Ovary (tissue), 9 donors: Measurements from ENCODE around the gene KIF26A. TPM values are rescaled to one million over a fixed set of nuclear protein-coding genes. Genes with fewer than 3 reads are reported as not detected.

Experiments used
- DNase-seq, 5 donors: peaks; one replicate each; pipeline ENCODE4 v3.0.0-alpha.2; 2019 to 2020
- H3K27ac ChIP-seq, 2 donors: fragments of 200-600 bp; one replicate each; pipeline versions ENCODE4 v1.5.1 to v1.8.0; 2019 to 2022
- H3K27me3 ChIP-seq: fragments of 200-600 bp; one replicate; pipeline ENCODE4 v1.8.0; 2022
- H3K36me3 ChIP-seq: fragments of 200-600 bp; sonication (generic); one replicate; pipeline ENCODE4 v1.5.1; 2019
- H3K4me1 ChIP-seq: one replicate; pipeline ENCODE4 v1.8.1; 2013; ENCODE audit warnings: mild to moderate bottlenecking, moderate library complexity; ENCODE audit not compliant: insufficient read depth
- H3K4me3 ChIP-seq: fragments of 200-600 bp; sonication (generic); one replicate; pipeline ENCODE4 v1.5.1; 2017
- H3K9me3 ChIP-seq, 2 donors: fragments of 200-600 bp in 1 of 2; sonication (generic) in 1 of 2; one replicate each; pipeline versions ENCODE4 v1.5.1 to v1.8.1; 2013 to 2019; ENCODE audit warnings: mild to moderate bottlenecking in 1 of 2, moderate library complexity in 1 of 2
- CTCF ChIP-seq, 3 donors: fragments of 450-650 bp in 2 of 3; fragments of 200-600 bp in 1 of 3; IDR thresholded peaks; one replicate each; pipeline versions ENCODE4 v1.5.1 to v1.8.0; 2016 to 2022; ENCODE audit warnings: antibody characterized with exemption in 3 of 3, mild to moderate bottlenecking in 1 of 3
- EP300 ChIP-seq: sonication (generic); formaldehyde crosslinking; IDR thresholded peaks from one replicate; pipeline ENCODE4 v1.6.1; 2017; ENCODE audit warnings: antibody characterized with exemption
- POLR2A ChIP-seq: fragments of 450-650 bp; IDR thresholded peaks from one replicate; pipeline ENCODE4 v1.6.1; 2017; ENCODE audit warnings: antibody characterized with exemption, mild to moderate bottlenecking, moderate library complexity
- WGBS, 3 donors: extraction: QIAGEN DNeasy Blood & Tissue Kit in 1 of 3; methylation state at CpG; one replicate each; pipeline versions ENCODE4 v1.1.5 to v1.1.7; 2013 to 2017; 5-methylcytosine and 5-hydroxymethylcytosine counted together
- intact Hi-C, 4 donors: fragments of 100-400 bp; cut with DNase I; formaldehyde crosslinking; loops; one replicate each; pipeline versions ENCODE4 v1.11.0 to v1.15.1; 2022 to 2023
- polyA plus RNA-seq, 2 donors: library from polyadenylated mRNA; stranded (reverse); fragments of 200-250 nt in 1 of 2; fragments of 350-450 nt in 1 of 2; fragmentation: Illumina TruSeq in 1 of 2; extraction: RNeasy Lipid Tissue Mini Kit (QIAGEN cat#74804) in 1 of 2; gene quantifications; one replicate each; pipeline ENCODE4 v1.2.3, GENCODE V29; 2013 to 2014
- total RNA-seq, 7 donors: library from RNA; depleted of rRNA in 2 of 7; stranded (reverse); fragments of >200 nt in 2 of 7; fragmentation: NEBNext Ultra II Directional in 3 of 7; extraction: Animal tissue kit (Norgen Biotek cat#: 25700) in 3 of 7; gene quantifications; one replicate each; pipeline versions ENCODE4 v1.1.0 to v1.2.4, GENCODE V29; 2016 to 2023
- donor health status: DM: no; HTN: no; CAD: no; lungs with moderate emphysema.
- donor health status: DM: no; HTN: no; CAD: no.
- donor health status: Bipolar disorder and iron deficiency.
- donor health status: DM: yes; HTN: yes; CAD: no.
- donor health status: DM: no; HTN: no; CAD: no.
- donor health status: DM: yes; HTN: yes; CAD: no.

The KIF26A gene
- total and polyA plus RNA-seq, 9 donors, result 0.32 to 16.8 (median 5.8) TPM

- 81 to 86% (median 86%) methylated on average over 25 to 27 of the region's 27 CpGs for WGBS, 3 donors
- Histone ChIP-seq H3K27ac (no peak overlapping the region), H3K27me3 (no peaks in the 10 kb centered on the region), H3K4me1 (no peaks in the 10 kb centered on the region), H3K36me3 (no peaks in the 10 kb centered on the region), H3K4me3 (no peak overlapping the region), H3K9me3 (no peaks in the 10 kb centered on the region)
- TF ChIP-seq CTCF (IDR thresholded peaks at IDR 0.05) (no peak), EP300 (no peak), POLR2A (no peak)
- no peak for DNase-seq
- intact Hi-C loops, result no loop called here
Measured at GRCh38 chr14:104181761-104182530, 43.6 kb downstream of the KIF26A start.

GRCh38 chr14:104182857-104183425, 44.6 kb downstream of the KIF26A start:
- H3K36me3 ChIP-seq, result no peaks in the 10 kb centered on the region
- no peak overlapping the region for H3K4me3 ChIP-seq
- no peaks in the 10 kb centered on the region for H3K27me3 ChIP-seq
- no peaks in the 10 kb centered on the region for H3K4me1 ChIP-seq
- no peaks in the 10 kb centered on the region for H3K9me3 ChIP-seq
- TF ChIP-seq CTCF (IDR thresholded peaks at IDR 0.05) (no peak), POLR2A (no peak)
- WGBS, 3 donors, result 88 to 92% (median 89%) methylated on average over 16 of the region's 16 CpGs
- no peak overlapping the region for H3K27ac ChIP-seq
- intact Hi-C loops, result no loop called here
- no peak for DNase-seq

DNA sequence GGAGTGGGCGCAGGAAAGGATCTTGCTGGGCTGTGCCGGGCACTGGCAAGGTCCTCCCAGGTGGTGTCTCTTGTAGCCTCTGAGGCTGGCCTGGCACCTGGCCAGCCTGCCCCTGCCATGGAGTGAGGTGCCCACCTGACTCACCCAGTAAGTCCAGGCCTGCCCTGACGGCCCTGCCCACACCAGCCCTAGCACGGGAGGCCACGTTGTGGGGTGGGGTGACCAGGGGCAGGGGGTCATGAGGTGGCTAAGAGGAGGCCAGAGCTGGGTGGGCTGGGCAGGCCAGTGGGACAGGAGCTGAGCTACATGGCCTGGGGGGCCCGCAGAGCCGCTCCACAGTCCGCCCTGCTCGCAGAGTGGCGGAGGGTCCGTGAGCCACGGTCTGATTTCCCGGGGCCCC, 45.4 kb downstream of the KIF26A start:
- H3K4me1 ChIP-seq, result no peaks in the 10 kb centered on the region
- no peaks in the 10 kb centered on the region for H3K36me3 ChIP-seq
- no peak for DNase-seq
- H3K9me3 ChIP-seq, result no peaks in the 10 kb centered on the region
- no peak overlapping the region for H3K27ac ChIP-seq
- no peaks in the 10 kb centered on the region for H3K27me3 ChIP-seq
- intact Hi-C loops, result no loop called here
- TF ChIP-seq CTCF (IDR thresholded peaks at IDR 0.05), result no peak
- TF ChIP-seq POLR2A, result no peak
- no peak for TF ChIP-seq EP300
- no peak overlapping the region for H3K4me3 ChIP-seq
- WGBS, 3 donors, result 74 to 82% (median 81%) methylated on average over 13 of the region's 13 CpGs

DNA sequence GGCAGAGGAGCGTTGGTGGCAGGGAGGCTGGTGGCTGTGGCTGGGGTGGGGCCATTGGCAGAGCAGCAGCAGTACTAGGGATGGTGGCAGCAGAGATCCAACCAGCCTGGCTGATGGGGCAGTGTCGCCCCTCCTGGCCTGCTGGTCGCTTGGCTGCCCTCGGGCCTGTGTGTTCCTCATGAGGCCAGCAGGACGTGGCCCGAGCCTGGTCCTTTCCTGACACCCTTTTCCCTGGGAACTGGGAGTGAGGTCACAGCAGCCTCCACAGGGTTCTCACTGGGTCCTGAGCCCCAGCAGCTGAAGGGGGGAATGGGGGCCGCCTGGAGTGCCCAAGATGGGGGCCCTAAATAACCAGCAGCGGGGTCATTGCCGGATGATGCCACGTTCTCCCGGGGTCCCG, 46.1 kb downstream of the KIF26A start:
- DNase-seq, result no peak
- WGBS, 3 donors, result 80 to 83% (median 81%) methylated on average over 6 to 12 of the region's 12 CpGs
- H3K36me3 ChIP-seq, result no peaks in the 10 kb centered on the region
- H3K27ac ChIP-seq, result no peak overlapping the region
- H3K27me3 ChIP-seq, result no peaks in the 10 kb centered on the region
- H3K9me3 ChIP-seq, result no peaks in the 10 kb centered on the region
- H3K4me1 ChIP-seq, result no peaks in the 10 kb centered on the region
- intact Hi-C loops, result no loop called here
- no peak for TF ChIP-seq POLR2A
- no peak for TF ChIP-seq CTCF (IDR thresholded peaks at IDR 0.05)
- no peak for TF ChIP-seq EP300
- no peak overlapping the region for H3K4me3 ChIP-seq
